GM18868 (cell line): ENCODE measurements around the gene ANKUB1.

Experiments used
- ATAC-seq: cut with Tn5 transposase; IDR thresholded peaks from one replicate; pipeline ENCODE4 v1.9.1; 2021; ENCODE audit warnings: mild to moderate bottlenecking, moderate library complexity; ENCODE audit not compliant: unreplicated experiment

Gene ANKUB1

DNA sequence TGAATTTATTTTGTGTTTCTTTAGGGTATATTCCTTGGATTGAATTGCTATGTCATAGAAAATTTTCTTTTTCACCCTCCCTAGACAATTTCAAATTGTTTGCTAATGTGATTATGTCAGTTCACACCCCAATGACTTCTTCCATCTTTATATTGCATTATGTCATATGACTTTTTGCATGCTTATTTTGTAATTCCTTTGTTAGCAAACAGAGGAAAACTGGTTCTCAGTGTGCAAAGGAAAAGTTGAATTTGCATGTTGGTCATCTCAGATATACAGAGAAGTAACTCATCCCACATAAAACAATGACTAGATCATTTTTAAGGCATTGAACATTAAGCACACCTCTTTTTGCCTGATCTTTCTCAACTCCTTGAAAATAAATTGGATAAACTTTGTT is 17.3 kb upstream of the ANKUB1 start:
- no peak for ATAC-seq

DNA sequence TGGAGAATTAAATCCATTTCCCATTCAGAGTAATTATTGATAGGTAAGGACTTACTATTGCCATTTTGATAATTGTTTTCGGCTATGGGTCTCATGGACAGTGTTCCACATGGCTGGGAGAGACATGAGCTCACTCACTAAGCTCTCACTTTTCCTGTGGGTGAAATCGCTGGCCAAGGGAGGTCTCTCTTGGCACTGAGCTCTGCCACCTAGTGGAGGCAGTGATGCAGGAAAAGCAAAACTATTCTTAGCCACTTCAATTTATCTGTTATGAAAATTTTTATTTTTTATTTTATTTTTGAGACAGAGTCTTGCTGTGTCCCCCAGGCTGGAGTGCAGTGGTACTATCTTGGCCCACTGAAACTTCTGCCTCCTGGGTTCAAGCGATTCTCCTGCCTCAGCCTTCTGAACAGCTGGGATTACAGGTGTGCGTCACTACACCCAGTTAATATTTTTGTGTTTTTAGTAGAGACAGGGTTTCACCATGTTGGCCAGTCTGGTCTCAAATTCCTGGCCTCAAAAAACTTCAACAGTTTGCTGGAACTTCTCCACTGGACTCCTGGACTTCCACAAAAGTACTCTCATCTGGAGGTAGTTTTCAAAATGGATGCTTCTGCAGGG is 16.0 kb upstream of the ANKUB1 start:
- peak; percentile 27 for ATAC-seq

DNA sequence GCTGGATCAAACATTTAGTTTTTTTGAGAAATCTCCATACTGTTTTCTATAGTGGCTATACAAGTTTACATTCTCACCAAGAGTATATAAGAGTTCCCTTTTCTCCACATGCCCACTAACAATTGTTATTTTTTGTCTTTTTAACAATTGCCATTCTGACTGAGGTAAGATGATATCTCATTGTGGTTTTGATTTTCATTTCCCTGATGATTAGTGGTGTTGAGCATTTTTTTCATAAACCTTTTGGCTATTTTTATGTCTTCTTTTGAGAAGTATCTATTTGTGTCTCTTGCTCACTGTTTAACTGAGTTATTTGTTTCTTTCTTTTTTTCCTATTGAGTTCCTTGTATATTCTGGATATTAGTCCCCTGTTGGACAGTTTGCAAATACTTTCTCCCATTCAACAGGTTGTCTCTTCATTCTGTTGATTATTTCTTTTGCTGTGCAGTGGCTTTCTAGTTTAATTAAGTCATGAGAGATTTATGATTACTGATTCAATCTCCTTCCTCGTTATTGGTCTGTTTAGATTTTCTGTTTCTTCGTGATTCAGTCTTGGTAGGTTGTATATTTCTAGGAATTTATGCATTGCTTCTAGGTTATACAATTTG is 13.9 kb upstream of the ANKUB1 start:
- no peak for ATAC-seq

DNA sequence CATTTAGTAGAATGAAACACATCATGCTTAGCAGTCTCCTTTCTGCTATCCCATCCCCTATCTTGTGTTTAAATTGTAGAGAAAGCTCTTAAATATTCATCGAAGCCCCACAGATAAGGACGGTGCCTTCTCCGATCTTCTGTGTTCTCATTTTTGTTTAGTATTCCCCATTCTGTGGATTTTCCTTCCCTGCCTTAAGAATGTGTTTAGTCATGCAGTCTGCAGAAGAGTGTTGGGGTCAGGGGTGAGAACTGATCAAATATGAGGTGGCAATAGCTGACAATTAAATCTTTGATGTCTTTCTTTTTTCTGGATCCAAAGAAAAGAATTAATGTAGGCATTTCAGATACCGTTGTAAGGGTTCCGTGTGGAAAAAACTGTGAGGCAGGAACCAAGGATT is 9.3 kb upstream of the ANKUB1 start:
- ATAC-seq: no peak

DNA sequence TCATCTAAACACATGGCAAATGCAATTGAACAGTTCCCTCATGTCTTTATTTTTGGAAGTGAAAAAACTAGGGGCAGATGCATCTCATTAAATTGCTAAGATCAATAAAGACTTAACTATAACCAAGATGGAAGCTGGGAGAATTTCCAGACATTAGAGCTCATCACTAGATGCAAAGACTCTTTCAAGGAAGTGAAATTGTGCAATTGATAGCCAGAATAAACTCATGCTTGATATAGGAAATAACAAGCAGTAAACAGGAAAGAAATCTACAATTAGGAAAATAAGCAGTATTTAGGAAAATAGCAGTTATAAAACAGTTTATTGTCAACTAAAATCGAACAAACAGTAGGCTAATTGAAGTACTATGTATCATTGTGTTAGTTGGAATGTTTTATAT is 8.8 kb upstream of the ANKUB1 start:
- ATAC-seq: no peak

DNA sequence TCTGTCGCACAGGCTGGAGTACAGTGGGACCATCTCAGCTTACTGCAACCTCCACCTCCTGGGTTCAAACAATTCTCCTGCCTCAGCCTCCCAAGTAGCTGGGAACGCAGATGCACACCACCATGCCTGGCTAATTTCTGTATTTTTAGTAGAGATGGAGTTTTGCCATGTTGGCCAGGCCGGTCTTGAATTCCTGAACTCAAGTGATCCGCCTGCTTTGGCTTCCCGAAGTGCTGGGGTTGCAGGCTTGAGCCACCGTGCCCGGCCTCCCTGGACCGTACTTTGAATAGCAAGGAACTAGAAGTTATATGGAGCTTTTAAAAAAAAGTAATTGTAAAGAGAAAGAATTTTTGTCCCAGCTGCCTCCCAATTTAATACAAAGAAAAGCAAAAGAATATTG is 8.3 kb upstream of the ANKUB1 start:
- ATAC-seq: no peak

DNA sequence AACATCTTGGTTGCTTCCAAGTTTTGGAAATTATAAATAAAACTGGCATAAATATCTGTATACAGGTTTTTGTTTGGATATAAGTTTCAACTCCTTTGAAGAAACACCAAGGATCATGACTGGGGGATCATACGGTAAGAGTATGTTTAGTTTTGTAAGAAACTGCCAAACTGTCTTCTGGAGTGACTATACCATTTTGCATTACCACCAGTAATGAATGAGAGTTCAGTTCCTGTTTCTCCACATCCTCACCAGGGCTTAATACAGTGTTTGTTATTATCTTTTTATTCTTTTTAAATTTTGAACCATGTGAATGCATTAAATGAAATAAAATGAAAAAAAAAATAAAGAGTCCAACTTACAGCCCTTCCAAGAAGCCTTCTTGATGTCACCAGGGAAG is 3.7 kb upstream of the ANKUB1 start:
- no peak for ATAC-seq

DNA sequence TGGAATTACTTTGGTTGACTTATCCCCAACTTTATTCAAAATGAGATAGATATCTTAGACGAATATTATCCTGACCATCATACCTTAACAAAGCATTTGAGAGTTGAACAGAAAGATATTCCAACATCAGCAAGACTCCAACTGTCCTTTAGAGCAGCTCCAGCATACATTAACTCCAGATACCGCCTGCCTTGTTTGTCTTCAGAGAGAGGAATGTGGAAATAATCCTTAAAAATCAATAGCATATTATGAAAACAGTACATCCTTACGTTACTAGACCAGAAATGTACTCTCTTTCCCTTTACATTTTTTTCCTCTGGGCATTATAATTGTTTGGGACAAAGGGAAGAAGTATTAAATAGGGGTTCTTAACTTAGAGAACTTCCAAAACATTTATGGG is 1.7 kb downstream of the ANKUB1 start:
- ATAC-seq: no peak

DNA sequence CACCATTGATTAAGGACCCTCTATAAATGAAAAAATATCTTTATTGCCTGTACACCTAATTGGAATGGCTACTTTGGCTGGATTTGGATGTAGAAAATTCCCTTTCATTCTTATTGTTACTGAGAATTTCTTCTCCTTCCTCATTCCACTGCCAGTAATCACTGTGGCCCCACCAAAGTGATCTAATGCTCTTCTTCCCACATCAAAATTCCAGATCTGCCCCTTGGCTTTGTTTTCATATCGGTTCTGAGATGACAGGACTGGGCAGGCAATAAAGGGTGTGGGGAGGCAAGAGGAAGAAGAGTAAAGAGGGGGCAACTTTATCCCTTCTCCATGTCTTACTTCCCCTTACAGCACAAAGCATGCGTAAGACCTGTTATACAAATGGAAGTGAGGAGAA is 2.1 kb downstream of the ANKUB1 start:
- ATAC-seq: no peak

DNA sequence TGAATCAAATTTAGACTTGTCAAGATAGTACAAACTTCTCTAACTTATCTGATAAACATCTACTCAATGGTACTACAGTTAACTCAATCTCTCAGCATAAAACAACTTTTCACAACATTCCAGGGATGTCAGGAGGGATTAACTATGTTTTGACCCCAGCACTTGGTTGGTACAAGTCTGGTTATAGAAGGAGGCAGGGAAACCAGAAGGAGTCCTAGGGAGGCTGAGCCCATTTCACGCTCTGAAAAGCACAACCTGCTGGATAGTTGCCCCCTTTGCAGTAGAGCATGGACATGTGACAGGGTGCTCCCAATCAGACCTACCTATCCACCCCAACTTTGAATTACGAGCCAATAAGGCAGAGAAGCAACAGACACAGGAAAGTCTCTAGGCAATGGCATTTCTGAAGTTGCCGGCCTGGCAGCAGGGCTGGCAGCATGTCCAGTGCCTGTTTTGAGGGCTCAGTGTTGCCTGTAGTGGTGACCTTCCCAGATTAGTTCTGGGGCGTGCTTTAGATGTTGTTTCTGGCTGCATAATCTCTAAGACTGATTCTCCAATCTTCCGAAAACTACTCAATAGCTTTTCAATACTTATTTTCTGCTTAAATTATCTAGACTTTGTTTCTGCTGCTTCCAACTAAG is 8.2 kb downstream of the ANKUB1 start:
- ATAC-seq: no peak

DNA sequence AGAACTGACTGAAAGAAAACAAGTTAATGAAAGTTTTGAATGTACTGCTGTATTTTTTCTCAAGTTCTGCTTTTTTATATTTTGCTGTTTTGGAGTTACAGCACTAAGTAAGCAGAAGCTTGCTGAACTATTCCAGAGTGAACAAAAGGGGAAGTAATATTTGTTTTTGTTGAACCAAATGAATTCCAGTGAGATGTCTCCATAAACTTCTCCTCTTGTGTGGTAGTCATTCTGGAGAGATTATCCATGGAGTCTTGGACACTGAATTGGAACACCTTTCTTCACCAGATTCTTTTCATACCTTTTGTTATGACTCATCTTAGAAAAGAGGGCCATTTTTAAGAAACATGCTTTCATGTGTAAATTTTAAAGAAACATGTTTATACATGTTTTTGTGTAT is 8.8 kb downstream of the ANKUB1 start:
- ATAC-seq: peak; percentile 35

DNA sequence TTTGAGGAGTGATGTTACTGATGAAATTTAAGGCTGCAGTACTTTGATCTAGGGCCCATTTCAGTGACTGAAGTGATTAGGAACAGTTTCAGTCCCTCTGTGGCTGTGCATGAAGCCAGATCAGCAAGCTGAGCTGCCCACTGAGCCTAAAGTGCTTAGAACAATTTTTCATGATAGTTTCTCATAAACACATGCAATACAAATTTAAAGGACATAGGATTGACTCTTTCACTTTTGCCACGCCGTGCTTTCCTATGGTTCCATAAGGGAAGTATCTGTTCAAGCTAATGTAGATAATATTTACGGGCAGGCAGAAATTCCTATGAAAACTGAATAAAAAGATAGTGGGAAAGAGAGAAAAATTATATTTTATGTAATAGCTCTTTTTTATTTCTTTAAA is 10.6 kb downstream of the ANKUB1 start:
- ATAC-seq: peak; percentile 29

DNA sequence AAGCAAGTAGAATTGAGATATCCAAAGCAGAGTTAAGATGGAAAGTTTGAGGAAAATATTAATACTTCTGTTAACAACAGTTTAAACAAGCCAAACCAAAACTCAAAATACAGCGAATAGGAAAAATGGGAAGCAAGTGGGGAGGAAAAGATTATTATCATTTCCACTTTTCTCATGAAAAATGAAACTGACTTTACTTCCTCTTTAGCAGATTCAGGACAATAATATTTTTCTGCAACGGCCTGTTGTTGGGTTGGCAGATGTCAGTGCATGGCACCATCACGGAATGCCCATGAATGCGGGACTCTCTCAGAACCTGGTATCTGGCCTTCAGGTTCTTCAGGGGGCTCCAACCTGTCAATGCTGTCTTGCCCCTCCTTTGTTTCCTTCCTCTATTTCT is 11.1 kb downstream of the ANKUB1 start:
- peak; percentile 52 for ATAC-seq

DNA sequence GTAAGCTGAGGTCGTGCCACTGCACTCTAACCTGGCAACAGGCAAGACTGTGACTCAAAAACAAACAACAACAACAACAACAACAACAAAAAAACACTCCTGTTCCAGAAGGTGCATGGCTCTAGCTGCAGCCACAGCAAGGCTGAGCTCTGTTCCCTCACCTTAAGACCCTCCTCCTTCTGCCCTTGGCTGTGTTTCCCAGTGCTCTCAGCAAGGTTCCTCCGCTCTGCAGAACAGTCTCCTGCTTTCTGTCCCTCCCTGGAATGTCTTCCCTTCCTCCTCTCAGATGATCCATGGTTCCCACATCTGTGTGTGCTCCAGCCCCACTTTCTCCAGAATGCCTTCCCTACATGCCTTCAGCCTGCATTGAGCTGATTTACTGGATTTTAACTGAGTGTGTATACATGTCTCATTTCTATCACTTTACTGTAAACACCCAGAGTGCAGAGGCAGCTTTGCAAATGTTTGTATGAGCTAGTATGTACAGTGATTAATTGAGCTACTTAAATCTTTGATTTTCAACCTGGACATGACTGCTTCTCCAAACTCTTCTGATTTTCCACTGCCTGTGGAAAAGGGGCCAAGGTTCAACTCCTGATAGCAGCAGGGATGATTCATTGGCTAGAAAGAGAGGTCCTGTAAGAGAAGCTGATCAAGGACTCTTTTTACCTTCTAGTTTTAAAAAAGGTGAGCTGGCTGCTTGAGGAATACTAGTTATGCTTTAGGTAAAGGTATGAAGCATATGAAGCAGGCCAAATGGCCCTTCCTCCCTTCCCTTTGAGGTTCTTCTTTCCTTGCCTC is 14.7 kb downstream of the ANKUB1 start:
- no peak for ATAC-seq

DNA sequence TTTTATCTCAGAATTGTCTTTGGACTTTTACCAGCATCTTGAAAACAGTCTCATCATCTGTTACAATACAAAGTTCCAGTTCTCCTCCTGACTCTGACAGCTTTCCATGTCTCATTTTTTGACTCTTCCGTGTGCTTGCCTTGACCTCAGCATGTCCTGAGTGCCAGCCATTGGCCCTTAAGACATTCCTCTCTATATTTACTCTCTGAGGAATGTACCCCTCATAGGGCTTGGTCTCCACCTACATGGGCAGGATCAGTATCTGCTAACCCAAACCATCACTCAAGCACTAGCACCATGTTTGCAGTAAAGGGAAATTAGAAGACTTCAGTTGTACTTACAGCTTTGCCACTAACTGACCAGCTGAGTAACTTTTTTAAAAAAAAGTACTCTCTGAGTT is 16.2 kb downstream of the ANKUB1 start:
- ATAC-seq: no peak

DNA sequence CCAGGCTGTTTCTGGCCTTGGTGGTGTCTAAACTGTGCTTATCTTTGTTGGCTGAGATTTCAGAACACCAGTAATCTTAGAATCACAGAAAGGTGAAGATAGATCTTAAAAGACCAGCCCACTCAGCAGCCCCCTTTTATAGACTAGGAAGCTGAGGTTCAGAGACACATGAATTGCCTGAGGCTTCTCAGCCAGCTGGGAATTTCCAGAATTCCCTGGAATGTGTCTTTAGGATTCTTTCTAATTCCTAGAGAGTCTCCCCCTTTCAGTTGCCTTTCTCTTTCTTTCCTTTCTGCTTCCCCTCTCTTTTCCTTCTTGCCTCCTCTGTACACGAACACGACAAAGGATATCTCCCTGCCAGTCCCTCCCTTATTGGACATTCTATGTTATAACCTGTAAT is 19.5 kb downstream of the ANKUB1 start:
- no peak for ATAC-seq

DNA sequence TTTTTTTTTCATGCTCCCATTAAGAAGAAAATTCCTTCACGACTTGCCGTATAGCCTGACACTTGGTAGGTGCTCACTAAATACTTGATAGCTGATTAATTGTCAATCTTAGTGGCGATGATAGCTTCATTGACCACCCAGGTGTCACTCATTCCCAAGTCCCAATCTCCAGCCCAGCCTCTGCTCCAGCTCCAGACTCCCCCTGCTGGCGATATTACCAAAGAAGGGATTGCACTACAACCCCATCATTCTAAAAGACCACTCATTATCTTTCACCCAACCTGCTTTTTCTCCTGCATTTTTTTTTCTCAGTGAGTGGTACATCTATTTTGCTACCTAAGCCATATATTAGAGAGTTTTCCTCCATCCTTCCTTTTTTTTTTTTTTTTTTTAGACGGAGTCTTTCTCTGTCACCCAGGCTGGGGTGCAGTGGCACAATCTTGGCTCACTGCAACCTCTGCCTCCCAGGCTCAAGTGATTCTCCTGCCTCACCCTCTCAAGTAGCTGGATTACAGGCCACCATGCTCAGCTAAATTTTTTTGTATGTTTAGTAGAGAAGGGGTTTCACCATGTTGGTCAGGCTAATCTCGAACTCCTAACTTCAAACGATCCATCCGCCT is 20.6 kb downstream of the ANKUB1 start:
- ATAC-seq: peak; percentile 60

DNA sequence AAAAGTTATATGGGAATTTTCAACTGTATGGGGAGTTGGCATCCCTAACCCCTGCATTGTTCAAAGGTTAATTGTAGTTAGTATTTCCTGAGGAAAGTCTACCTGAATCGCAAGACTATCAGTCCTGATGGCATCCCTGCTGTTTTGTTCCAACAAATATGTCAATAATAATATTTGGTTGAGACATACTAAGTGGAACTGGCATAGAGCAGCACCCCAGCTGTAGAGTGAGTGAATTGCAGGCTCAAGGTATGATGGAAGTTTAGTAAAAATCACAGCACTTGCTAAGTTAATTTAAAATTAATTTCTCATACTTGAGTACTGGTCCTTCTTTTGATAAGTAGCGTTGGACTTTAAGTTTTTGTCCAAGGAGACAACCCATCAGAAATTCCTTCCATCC is 22.1 kb downstream of the ANKUB1 start:
- no peak for ATAC-seq

DNA sequence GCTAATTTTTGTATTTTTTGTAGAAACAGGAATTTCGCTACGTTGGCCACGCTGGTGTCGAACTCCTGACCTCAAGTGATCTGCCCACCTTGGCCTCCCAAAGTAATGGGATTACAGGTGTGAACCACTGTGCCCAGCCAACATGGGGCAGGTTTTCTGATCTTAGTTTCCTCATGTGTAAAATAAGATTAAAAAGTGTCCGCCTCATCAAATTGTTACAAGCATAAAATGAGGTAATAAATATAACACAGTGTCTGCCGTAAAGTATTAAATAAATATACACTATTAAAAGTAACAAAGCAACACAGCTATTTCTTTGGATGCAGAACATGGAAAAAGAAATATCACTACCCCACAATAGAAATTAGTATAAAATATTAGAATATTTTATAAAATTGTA is 23.6 kb downstream of the ANKUB1 start:
- ATAC-seq: no peak

DNA sequence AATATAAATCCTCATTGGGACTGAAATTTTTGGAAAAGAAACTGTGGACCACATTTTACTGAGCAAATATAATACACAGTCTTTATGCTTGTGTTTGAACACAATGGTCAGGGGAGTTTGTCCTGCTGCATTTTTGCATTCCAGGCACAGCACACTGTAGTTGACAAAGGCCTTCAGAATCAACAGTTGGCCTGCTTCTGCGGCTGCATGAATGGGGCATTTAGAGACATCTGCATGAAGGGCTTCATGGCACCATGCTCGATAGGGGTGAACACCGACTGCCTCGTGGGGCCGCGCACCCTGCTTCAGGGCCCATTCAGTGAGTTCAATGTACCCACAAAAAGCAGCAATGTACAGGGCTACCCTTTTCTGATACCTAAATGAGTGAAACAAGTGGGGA is 24.6 kb downstream of the ANKUB1 start:
- no peak for ATAC-seq

DNA sequence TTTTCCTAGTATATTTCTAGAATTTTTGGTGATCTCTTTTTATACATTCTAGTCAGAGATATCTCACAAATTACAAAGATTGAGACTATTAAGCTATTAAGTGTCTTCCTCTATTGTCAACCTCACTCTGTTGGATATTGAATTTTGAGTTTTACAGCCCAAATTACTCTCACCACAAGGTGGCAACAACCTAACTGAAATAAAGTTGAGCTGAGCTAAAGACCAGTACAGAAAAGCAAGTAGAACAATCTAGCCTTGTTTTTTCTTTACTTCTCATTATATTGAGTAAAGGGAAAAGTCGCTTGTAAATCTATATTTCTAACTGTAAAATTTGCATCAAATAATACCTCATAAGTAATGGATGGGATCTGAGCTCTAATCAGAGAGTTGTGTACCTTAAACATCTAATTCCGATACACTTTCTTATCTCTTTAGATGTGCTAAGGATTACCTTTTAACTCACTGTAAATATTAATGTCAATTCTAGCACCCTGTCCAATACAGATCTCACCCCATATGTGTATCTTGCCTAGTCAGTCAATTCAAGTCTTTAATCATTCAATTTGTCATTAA is 26.5 kb downstream of the ANKUB1 start:
- ATAC-seq: no peak
